OCI-LY7 (cell line): Measurements from ENCODE around the gene HLA-DMB. TPM values are rescaled to one million over a fixed set of nuclear protein-coding genes. Genes with fewer than 3 reads are reported as not detected.
A peak's percentile ranks its signal among the peaks of the same experiment; 100 is the strongest.

Source experiments
- Bru-seq: library from RNA; stranded (reverse); fragments of 400-500 nt; gene quantifications from one replicate; lab custom pipeline; 2021; lab: Mats Ljungman, UMichigan
- BruChase-seq, 2 experiments: library from RNA; stranded (reverse); fragments of 400-500 nt; gene quantifications; one replicate each; lab custom pipeline; 2021; lab: Mats Ljungman, UMichigan
- BruUV-seq: library from RNA; stranded (reverse); fragments of 400-500 nt; replicated peaks from 2 replicates; lab custom pipeline; 2021; lab: Mats Ljungman, UMichigan
- CTCF ChIA-PET: fragments of 300-600 bp; sonication (Branson Sonifier 250); formaldehyde crosslinking; loops from one replicate; lab custom pipeline; 2022; ENCODE audit warnings: antibody characterized with exemption; ENCODE audit not compliant: unreplicated experiment; lab: Charles Lee
- POLR2A ChIA-PET: fragments of 300-600 bp; sonication (Branson Sonifier 250); formaldehyde crosslinking; loops from one replicate; lab custom pipeline; 2022; ENCODE audit warnings: antibody characterized with exemption; lab: Charles Lee
- DNase-seq: peaks from one replicate; pipeline ENCODE4 v3.0.0-alpha.2; 2015; ENCODE audit warnings: low spot score
- H2AFZ ChIP-seq: fragments of 200-600 bp; sonication (generic), shearing (Covaris generic); 2 replicates; pipeline ENCODE4 v1.6.1; 2014; ENCODE audit warnings: mild to moderate bottlenecking, antibody characterized with exemption, low read length, moderate library complexity
- H3K27ac ChIP-seq: fragments of 200-600 bp; sonication (generic); 2 replicates; pipeline ENCODE4 v1.5.1; 2014; ENCODE audit warnings: mixed run types, low read depth, mild to moderate bottlenecking, moderate library complexity, low read length, inconsistent platforms; ENCODE audit not compliant: poor library complexity, severe bottlenecking
- H3K36me3 ChIP-seq: fragments of 200-600 bp; sonication (generic); 2 replicates; pipeline ENCODE4 v1.6.1; 2014; ENCODE audit warnings: mild to moderate bottlenecking, antibody characterized with exemption, low read length, moderate library complexity, mixed read lengths; ENCODE audit not compliant: insufficient read depth
- H3K4me1 ChIP-seq: fragments of 200-600 bp; sonication (generic); 2 replicates; pipeline ENCODE4 v1.5.1; 2014; ENCODE audit warnings: mild to moderate bottlenecking, low read length; ENCODE audit not compliant: insufficient read depth, poor library complexity, severe bottlenecking
- H3K4me2 ChIP-seq: fragments of 200-600 bp; sonication (generic); 2 replicates; pipeline ENCODE4 v1.6.1; 2014; ENCODE audit warnings: mild to moderate bottlenecking, low read length
- H3K4me3 ChIP-seq: fragments of 200-600 bp; sonication (generic); 2 replicates; pipeline ENCODE4 v1.5.1; 2014; ENCODE audit warnings: mild to moderate bottlenecking, low read depth, low read length; ENCODE audit not compliant: poor library complexity, severe bottlenecking
- H3K79me2 ChIP-seq: fragments of 200-600 bp; sonication (generic); 2 replicates; pipeline ENCODE4 v1.6.1; 2016; ENCODE audit warnings: low read depth, mild to moderate bottlenecking, low read length, moderate library complexity, mixed read lengths; ENCODE audit not compliant: insufficient read depth
- H3K9me2 ChIP-seq: fragments of 200-600 bp; sonication (generic); 2 replicates; pipeline ENCODE4 v1.6.1; 2016; ENCODE audit warnings: mild to moderate bottlenecking, low read length, mixed read lengths; ENCODE audit not compliant: insufficient read depth
- H3K9me3 ChIP-seq: fragments of 200-600 bp; sonication (generic); 2 replicates; pipeline ENCODE4 v1.6.1; 2014; ENCODE audit warnings: mild to moderate bottlenecking, mixed run types, low read length, mixed read lengths
- H4K20me1 ChIP-seq: fragments of 200-600 bp; sonication (generic); 2 replicates; pipeline ENCODE4 v1.6.1; 2014; ENCODE audit warnings: mild to moderate bottlenecking, antibody characterized with exemption, low read length, moderate library complexity, mixed read lengths; ENCODE audit not compliant: insufficient read depth
- CTCF ChIP-seq: fragments of 200-600 bp; sonication (generic); conservative IDR thresholded peaks from 2 replicates; pipeline ENCODE4 v1.5.1; 2014; ENCODE audit warnings: mild to moderate bottlenecking, antibody characterized with exemption, low read length, moderate library complexity, mixed read lengths
- EZH2phosphoT487 ChIP-seq: fragments of 200-600 bp; sonication (generic); IDR thresholded peaks from 2 replicates; pipeline ENCODE4 v1.6.1; 2018; ENCODE audit warnings: low read depth, borderline replicate concordance, mild to moderate bottlenecking, mixed run types, antibody characterized with exemption, low read length, moderate library complexity, mixed read lengths
- intact Hi-C: fragments of 100-400 bp; cut with micrococcal nuclease; formaldehyde crosslinking; loops from one replicate; pipeline ENCODE4 v1.10.0; 2022; ENCODE audit not compliant: unreplicated experiment
- long read RNA-seq: library from polyadenylated mRNA; stranded (forward); transcript quantifications from one replicate; pipeline ENCODE4 v2.0.0, GENCODE V29; 2022
- total RNA-seq, 2 experiments: library from RNA; depleted of rRNA in 1 of 2; stranded (reverse); fragments of >200 nt in 1 of 2; shearing (Covaris generic) in 1 of 2; gene quantifications; 2 replicates each; pipeline ENCODE4 v1.2.3, GENCODE V29; 2014 to 2022

HLA-DMB gene
- total RNA-seq (2014; rRNA removed; shearing (Covaris generic)) (85.1 and 98.0 TPM in 2 replicates), total RNA-seq (2022) (77.0 and 78.5 TPM in 2 replicates), Bru-seq, nascent RNA (percentile 95 among the genes with signal in this experiment), BruChase-seq, experiment 1, labeled RNA remaining after a 6-hour chase (percentile 96 among the genes with signal in this experiment), BruChase-seq, experiment 2, labeled RNA remaining after a 2-hour chase (percentile 98 among the genes with signal in this experiment)
- long read RNA-seq, transcript HLA-DMB-258 (6 exons, 1,397 nt): major isoform, 51 of 65 reads
- long read RNA-seq, partial matches to known transcripts: 1 of 65 reads
- long read RNA-seq, other reads (novel, unspliced or antisense): 11 of 65 reads

GRCh38 chr6:32940656-32941213, at the start of gene HLA-DMB:
Gene HLA-DMB, minus strand, starts transcription at chr6:32941028. Its CDS starts 221 bp downstream, at chr6:32940807.
- TF ChIP-seq CTCF (no peak), EZH2phosphoT487 (no peak)
- Histone ChIP-seq H3K4me2 (peak within 1 kb of the TSS; percentile 95), H4K20me1 (no peaks in the 10 kb centered on the region), H3K9me2 (no peaks in the 10 kb centered on the region), H3K9me3 (no peaks in the 10 kb centered on the region), H3K4me1 (peaks cover 68% of the 10 kb centered on the region), H3K36me3 (peaks cover 35% of the 10 kb centered on the region), H3K4me3 (peak within 1 kb of the TSS; percentile 91), H3K79me2 (peaks cover 54% of the 10 kb centered on the region), H3K27ac (peak within 1 kb of the TSS; percentile 99), H2AFZ (peak within 1 kb of the TSS; percentile 48; the same call in 1 of the 2 replicates)
- POLR2A ChIA-PET: interaction anchor here (0.7 to 6.8 kb wide), 9 partner anchors 12 to 85 kb away, joined by 3 to 91 read pairs (median 5); partner anchors contain the start of genes BRD2 and HLA-DMA
- intact Hi-C loops: loop anchor here (1.0 kb wide), 1 partner anchor 32 kb away; no protein-coding TSS in a partner anchor
- CTCF ChIA-PET: interaction anchor here (1.2 to 1.3 kb wide), 4 partner anchors 11 to 44 kb away, joined by 3 read pairs; partner anchors contain the start of gene HLA-DMA
- peak; percentile 91 for DNase-seq
- BruUV-seq: no TSS peak

GRCh38 chr6:32989368-32989767, 48.5 kb upstream of the HLA-DMB start:
- POLR2A ChIA-PET: interaction anchor here (0.6 to 0.9 kb wide), 3 partner anchors 75 to 95 kb away, joined by 3 to 4 read pairs (median 4); no protein-coding TSS in a partner anchor
- H4K20me1 ChIP-seq: no peaks in the 10 kb centered on the region
- H3K27ac ChIP-seq: no peak overlapping the region
- no TSS peak for BruUV-seq
- intact Hi-C loops: no loop called here
- H3K36me3 ChIP-seq: no peaks in the 10 kb centered on the region
- H2AFZ ChIP-seq: no peak overlapping the region
- DNase-seq: no peak
- H3K9me2 ChIP-seq: no peaks in the 10 kb centered on the region
- H3K4me3 ChIP-seq: no peak overlapping the region
- peaks cover 16% of the 10 kb centered on the region for H3K4me1 ChIP-seq
- CTCF ChIA-PET: no interaction called here
- no peak for TF ChIP-seq CTCF
- no peak for TF ChIP-seq EZH2phosphoT487
- H3K4me2 ChIP-seq: no peak overlapping the region
- H3K9me3 ChIP-seq: no peaks in the 10 kb centered on the region
- H3K79me2 ChIP-seq: no peaks in the 10 kb centered on the region
